GM10248 (cell line): ENCODE results near the gene GNG11.

ENCODE experiments used
- CTCF ChIA-PET: fragments of 300-600 bp; sonication (Branson Sonifier 250); formaldehyde crosslinking; extraction: SDS; loops from one replicate; lab custom pipeline; 2021; ENCODE audit warnings: antibody characterized with exemption; lab: Yijun Ruan, JAX
- POLR2A ChIA-PET: fragments of 350-650 bp; sonication (Branson Sonifier 250); formaldehyde crosslinking; extraction: SDS; loops from one replicate; lab custom pipeline; 2020; ENCODE audit warnings: antibody characterized with exemption; lab: Yijun Ruan, JAX
- DNase-seq: peaks from one replicate; pipeline ENCODE4 v3.0.0; 2012; ENCODE audit errors: extremely low spot score
- TF ChIP-seq, protein P1 (sequence below): IDR thresholded peaks from 2 replicates; pipeline ENCODE4 v1.5.1; 2012; ENCODE audit warnings: mild to moderate bottlenecking, low read depth; ENCODE audit errors: extremely low read depth, missing control alignments, control extremely low read depth

The GNG11 gene

DNA sequence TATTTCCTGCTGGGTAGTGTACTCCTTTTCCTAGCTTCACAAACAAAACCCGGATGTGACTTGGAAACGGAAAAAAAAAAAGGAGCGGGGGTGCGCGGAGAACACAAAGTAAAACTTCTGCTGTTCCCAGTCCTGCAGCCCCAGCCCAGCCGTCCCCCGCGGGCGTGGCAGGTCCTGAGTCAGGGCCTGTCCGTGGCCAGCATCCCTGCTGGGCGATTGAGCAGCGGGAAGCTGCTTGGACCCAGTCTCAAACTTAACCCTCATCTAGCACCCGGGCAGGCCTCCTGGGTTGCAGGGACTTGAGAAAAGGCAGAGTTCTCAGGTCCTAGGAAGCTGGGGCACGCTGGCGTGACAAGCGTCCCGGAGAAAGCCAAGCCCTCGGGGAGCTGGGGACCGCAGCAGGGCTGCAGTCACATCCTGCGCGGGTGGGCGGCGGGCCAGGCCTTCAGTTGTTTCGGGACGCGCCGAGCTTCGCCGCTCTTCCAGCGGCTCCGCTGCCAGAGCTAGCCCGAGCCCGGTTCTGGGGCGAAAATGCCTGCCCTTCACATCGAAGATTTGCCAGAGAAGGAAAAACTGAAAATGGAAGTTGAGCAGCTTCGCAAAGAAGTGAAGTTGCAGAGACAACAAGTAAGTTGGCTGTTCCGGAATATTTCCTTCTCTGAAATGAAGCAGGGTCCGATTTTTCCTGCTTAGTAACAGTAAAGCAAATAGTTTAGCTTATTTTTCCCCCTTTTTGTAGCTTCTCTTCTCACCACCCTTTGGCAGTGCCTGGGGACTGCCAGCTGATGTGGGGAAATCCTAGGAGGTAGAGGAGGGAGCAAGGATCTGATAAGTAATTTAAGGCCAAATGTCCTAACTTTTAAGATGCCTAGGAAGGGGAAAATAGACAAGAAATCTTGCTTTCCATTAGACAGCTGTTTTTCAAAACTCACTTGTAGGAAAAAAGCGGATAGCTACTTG is at the start of gene GNG11:
GNG11 (plus strand) TSS at position 129 of the 960 bp plus-strand sequence; CDS start at position 532, 403 bp downstream.
- POLR2A ChIA-PET = no interaction called here
- DNase-seq = peak; percentile 54
- TF ChIP-seq, protein P1, sequence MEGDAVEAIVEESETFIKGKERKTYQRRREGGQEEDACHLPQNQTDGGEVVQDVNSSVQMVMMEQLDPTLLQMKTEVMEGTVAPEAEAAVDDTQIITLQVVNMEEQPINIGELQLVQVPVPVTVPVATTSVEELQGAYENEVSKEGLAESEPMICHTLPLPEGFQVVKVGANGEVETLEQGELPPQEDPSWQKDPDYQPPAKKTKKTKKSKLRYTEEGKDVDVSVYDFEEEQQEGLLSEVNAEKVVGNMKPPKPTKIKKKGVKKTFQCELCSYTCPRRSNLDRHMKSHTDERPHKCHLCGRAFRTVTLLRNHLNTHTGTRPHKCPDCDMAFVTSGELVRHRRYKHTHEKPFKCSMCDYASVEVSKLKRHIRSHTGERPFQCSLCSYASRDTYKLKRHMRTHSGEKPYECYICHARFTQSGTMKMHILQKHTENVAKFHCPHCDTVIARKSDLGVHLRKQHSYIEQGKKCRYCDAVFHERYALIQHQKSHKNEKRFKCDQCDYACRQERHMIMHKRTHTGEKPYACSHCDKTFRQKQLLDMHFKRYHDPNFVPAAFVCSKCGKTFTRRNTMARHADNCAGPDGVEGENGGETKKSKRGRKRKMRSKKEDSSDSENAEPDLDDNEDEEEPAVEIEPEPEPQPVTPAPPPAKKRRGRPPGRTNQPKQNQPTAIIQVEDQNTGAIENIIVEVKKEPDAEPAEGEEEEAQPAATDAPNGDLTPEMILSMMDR = no peak
- CTCF ChIA-PET = interaction anchor here (1.5 to 2.9 kb wide), 5 partner anchors 13 to 170 kb away, joined by 5 to 11 read pairs (median 5); no protein-coding TSS in a partner anchor

GRCh38 chr7:93873998-93874574 is 47.4 kb upstream of the GNG11 start:
- TF ChIP-seq, protein P1 = no peak
- DNase-seq = no peak
- CTCF ChIA-PET = interaction anchor here (1.2 kb wide), 1 partner anchor 29 kb away, joined by 4 read pairs; no protein-coding TSS in a partner anchor
- POLR2A ChIA-PET = no interaction called here

DNA sequence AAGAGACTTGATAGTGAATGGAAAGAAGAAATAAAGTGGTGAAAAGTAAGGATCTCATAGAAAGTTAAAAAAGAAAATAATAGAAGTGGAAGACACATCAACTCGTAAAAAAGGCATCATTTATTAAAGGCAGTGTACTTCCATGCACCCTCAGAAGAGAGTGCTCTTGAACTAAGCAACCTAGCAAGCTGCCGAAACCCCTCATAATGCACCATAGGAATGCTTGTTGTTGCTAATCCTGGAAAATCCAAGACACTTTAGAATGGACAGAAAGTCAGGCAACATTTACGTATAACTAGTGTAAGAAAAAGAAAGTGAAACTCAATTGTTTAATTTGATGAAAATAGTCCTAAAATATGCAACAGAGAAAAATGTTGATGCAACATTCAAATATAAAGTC is 43.8 kb upstream of the GNG11 start:
- DNase-seq = no peak
- CTCF ChIA-PET = no interaction called here
- POLR2A ChIA-PET = no interaction called here
- TF ChIP-seq, protein P1 = no peak

DNA sequence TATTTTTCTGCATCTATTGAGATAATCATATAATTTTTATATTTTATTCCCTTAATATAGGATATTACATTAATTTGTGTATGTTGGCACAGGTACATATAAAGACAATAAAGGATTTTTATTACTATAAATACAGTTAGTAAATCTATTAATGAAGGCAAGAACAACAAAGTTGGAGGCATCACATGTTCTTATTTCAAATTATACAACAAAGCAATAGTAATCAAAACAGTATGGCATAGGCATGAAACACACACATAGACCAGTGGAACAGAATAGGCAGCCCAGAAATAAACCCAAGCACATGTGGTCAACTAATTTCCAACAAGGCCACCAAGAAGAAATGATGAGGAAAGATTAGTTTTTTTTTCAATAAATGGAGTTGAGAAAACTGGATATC is 42.2 kb upstream of the GNG11 start:
- POLR2A ChIA-PET = no interaction called here
- DNase-seq = no peak
- CTCF ChIA-PET = no interaction called here
- TF ChIP-seq, protein P1 = no peak

- DNase-seq = no peak
- CTCF ChIA-PET = interaction anchor here (1.1 kb wide), 1 partner anchor 10 kb away, joined by 3 read pairs; no protein-coding TSS in a partner anchor
- POLR2A ChIA-PET = no interaction called here
- TF ChIP-seq, protein P1 = no peak
Measured at GRCh38 chr7:93882468-93882867, 39.1 kb upstream of the GNG11 start.
